Measurements from ENCODE around the gene TESK1. TPM values are rescaled to one million over a fixed set of nuclear protein-coding genes. Genes with fewer than 3 reads are reported as not detected.
A peak's percentile ranks its signal among the peaks of the same experiment; 100 is the strongest.
"Not testable (repeated sequence)": the region's sequence is repeated elsewhere in the genome, so short reads cannot be mapped to it uniquely, and the experiment has no call there.

Gene TESK1
- total and polyA plus RNA-seq, 2 donors (not counting 1 experiment from before 2014, with no cell fraction given) = 43.8 to 94.1 TPM

- peaks cover 0 to 3% (median 0%) of the 10 kb centered on the region in 3 donors for H3K9me3 ChIP-seq (ENCODE audit: control extremely low read depth in 1 of 3, control insufficient read depth in 2 of 3, insufficient read depth in 1 of 3, low read length in 2 of 3)
- Mint-ChIP-seq H3K4me1 (peaks cover 86% of the 10 kb centered on the region), H3K27ac (peak overlapping the region; percentile 88), H3K27me3 (no peaks in the 10 kb centered on the region), H3K4me3 (peak overlapping the region; percentile 51), H3K9me3 (ENCODE audit: insufficient read depth) (no peaks in the 10 kb centered on the region)
- POLR2A ChIA-PET = interaction anchor here (0.8 to 2.1 kb wide), 4 partner anchors 17 to 117 kb away, joined by 4 to 15 read pairs (median 5); partner anchors contain the start of genes CCDC107, CD72 and RMRP
- H3K27me3 ChIP-seq (replicated peaks in 1 of 4; ENCODE audit: control extremely low read depth in 1 of 4, control insufficient read depth in 3 of 4, insufficient read depth in 4 of 4, low read length in 3 of 4) = no peaks in the 10 kb centered on the region
- CTCF ChIA-PET = interaction anchor here (0.6 to 15.0 kb wide), 8 partner anchors 8 to 105 kb away, joined by 3 to 357 read pairs (median 5); partner anchors contain the start of genes CCDC107, CD72, RMRP and SIT1
- no peaks in the 10 kb centered on the region for H4K20me1 ChIP-seq (ENCODE audit: control insufficient read depth, insufficient read depth, low read length, poor library complexity, severe bottlenecking)
- DNase-seq = no peak
- H3K79me2 ChIP-seq (ENCODE audit: control insufficient read depth, insufficient read depth, low read length) = peaks cover 46% of the 10 kb centered on the region
- peak overlapping the region; percentile 88 to 95 for H3K27ac ChIP-seq (ENCODE audit: low read length in 2 of 2)
- intact Hi-C loops (cut with micrococcal nuclease) = no loop called here
- TF ChIP-seq CTCF (IDR thresholded peaks at IDR 0.05) = no peak
- TF ChIP-seq EZH2 (IDR thresholded peaks at IDR 0.05; ENCODE audit: borderline replicate concordance, insufficient read depth, low read depth, low read length, poor library complexity, severe bottlenecking) = no peak
- no peak for ATAC-seq (ENCODE audit: low read depth)
- no peak overlapping the region for H3K9ac ChIP-seq (ENCODE audit: low read length)
- no peak overlapping the region for H2AFZ ChIP-seq (ENCODE audit: insufficient read depth, low read depth, low read length, poor library complexity, severe bottlenecking)
- H3K4me1 ChIP-seq (ENCODE audit: control insufficient read depth in 2 of 2, insufficient read depth in 2 of 2, low read length in 2 of 2) = peaks cover 89 to 98% of the 10 kb centered on the region in 2 donors
- WGBS (ENCODE audit: insufficient coverage) = no CpG with 5 or more reads among the region's 1 CpG
- H3K4me3 ChIP-seq (ENCODE audit: control extremely low read depth in 1 of 5, extremely low read depth in 1 of 5, insufficient read depth in 1 of 5, low read depth in 2 of 5, low read length in 4 of 5) = no peak overlapping the region
- peak overlapping the region; percentile 35 for H3K4me2 ChIP-seq (replicated peaks; ENCODE audit: low read depth, low read length, poor library complexity, severe bottlenecking)
- peaks cover 0 to 12% of the 10 kb centered on the region in 2 experiments for H3K36me3 ChIP-seq (replicated peaks in 1 of 2; ENCODE audit: control extremely low read depth in 1 of 2, control insufficient read depth in 1 of 2, extremely low read depth in 1 of 2, insufficient read depth in 2 of 2, low read length in 1 of 2)
These were observed 34.6 kb downstream of the TESK1 start for GRCh38 chr9:35639631-35640030.

- H3K27me3 Mint-ChIP-seq; H3K9me3 ChIP-seq (ENCODE audit: control extremely low read depth in 1 of 3, control insufficient read depth in 2 of 3, insufficient read depth in 1 of 3, low read length in 2 of 3); H3K9ac ChIP-seq (ENCODE audit: low read length); ATAC-seq (ENCODE audit: low read depth); DNase-seq; H4K20me1 ChIP-seq (ENCODE audit: control insufficient read depth, insufficient read depth, low read length, poor library complexity, severe bottlenecking); H2AFZ ChIP-seq (ENCODE audit: insufficient read depth, low read depth, low read length, poor library complexity, severe bottlenecking); H3K9me3 Mint-ChIP-seq (ENCODE audit: insufficient read depth); H3K4me3 ChIP-seq (ENCODE audit: control extremely low read depth in 1 of 5, extremely low read depth in 1 of 5, insufficient read depth in 1 of 5, low read depth in 2 of 5, low read length in 4 of 5); intact Hi-C loops (cut with micrococcal nuclease); H3K27me3 ChIP-seq (replicated peaks in 1 of 4; ENCODE audit: control extremely low read depth in 1 of 4, control insufficient read depth in 3 of 4, insufficient read depth in 4 of 4, low read length in 3 of 4): not testable (repeated sequence)
- Histone ChIP-seq H3K79me2 (ENCODE audit: control insufficient read depth, insufficient read depth, low read length) (peaks cover 51% of the 10 kb centered on the region), H3K4me2 (replicated peaks; ENCODE audit: low read depth, low read length, poor library complexity, severe bottlenecking) (peak overlapping the region; percentile 23), H3K36me3 (replicated peaks in 1 of 2; ENCODE audit: control extremely low read depth in 1 of 2, control insufficient read depth in 1 of 2, extremely low read depth in 1 of 2, insufficient read depth in 2 of 2, low read length in 1 of 2) (peaks cover 0 to 12% of the 10 kb centered on the region in 2 experiments), H3K27ac (ENCODE audit: low read length in 2 of 2) (peak overlapping the region in 1 of 2 donors; percentile 95), H3K4me1 (ENCODE audit: control insufficient read depth in 2 of 2, insufficient read depth in 2 of 2, low read length in 2 of 2) (peaks cover 89 to 98% of the 10 kb centered on the region in 2 donors)
- H3K27ac Mint-ChIP-seq = peak overlapping the region; percentile 64
- ChIA-PET POLR2A (interaction anchor here (0.7 kb wide), 1 partner anchor 13 kb away, joined by 4 read pairs; no protein-coding TSS in a partner anchor), CTCF (interaction anchor here (1.1 to 15.0 kb wide), 6 partner anchors 7 to 26 kb away, joined by 3 to 357 read pairs (median 5); partner anchors contain the start of genes CCDC107, CD72, RMRP and SIT1)
- H3K4me1 Mint-ChIP-seq = peaks cover 82% of the 10 kb centered on the region
- H3K4me3 Mint-ChIP-seq = peak overlapping the region; percentile 29
- WGBS (ENCODE audit: insufficient coverage) = over 99% methylated on average over 15 of the region's 15 CpGs
These were observed 35.4 kb downstream of the TESK1 start for GRCh38 chr9:35640431-35640830.

- H3K4me2 ChIP-seq (replicated peaks; ENCODE audit: low read depth, low read length, poor library complexity, severe bottlenecking); H4K20me1 ChIP-seq (ENCODE audit: control insufficient read depth, insufficient read depth, low read length, poor library complexity, severe bottlenecking); H3K9me3 Mint-ChIP-seq (ENCODE audit: insufficient read depth); H3K27me3 Mint-ChIP-seq; H3K9me3 ChIP-seq (ENCODE audit: control extremely low read depth in 1 of 3, control insufficient read depth in 2 of 3, insufficient read depth in 1 of 3, low read length in 2 of 3); ATAC-seq (ENCODE audit: low read depth); H3K9ac ChIP-seq (ENCODE audit: low read length); H3K27me3 ChIP-seq (replicated peaks in 1 of 4; ENCODE audit: control extremely low read depth in 1 of 4, control insufficient read depth in 3 of 4, insufficient read depth in 4 of 4, low read length in 3 of 4); intact Hi-C loops (cut with micrococcal nuclease); POLR2A ChIA-PET: not testable (repeated sequence)
- Histone ChIP-seq H3K27ac (ENCODE audit: low read length in 2 of 2) (peak overlapping the region; percentile 54 to 62), H3K79me2 (ENCODE audit: control insufficient read depth, insufficient read depth, low read length) (peaks cover 51% of the 10 kb centered on the region), H2AFZ (ENCODE audit: insufficient read depth, low read depth, low read length, poor library complexity, severe bottlenecking) (peak overlapping the region; percentile 16), H3K36me3 (replicated peaks in 1 of 2; ENCODE audit: control extremely low read depth in 1 of 2, control insufficient read depth in 1 of 2, extremely low read depth in 1 of 2, insufficient read depth in 2 of 2, low read length in 1 of 2) (peaks cover 0 to 12% of the 10 kb centered on the region in 2 experiments), H3K4me1 (ENCODE audit: control insufficient read depth in 2 of 2, insufficient read depth in 2 of 2, low read length in 2 of 2) (peaks cover 82 to 95% of the 10 kb centered on the region in 2 donors), H3K4me3 (ENCODE audit: control extremely low read depth in 1 of 5, extremely low read depth in 1 of 5, insufficient read depth in 1 of 5, low read depth in 2 of 5, low read length in 4 of 5) (peak overlapping the region in 1 of 5 experiments; percentile 24)
- peak overlapping the region; percentile 89 for H3K27ac Mint-ChIP-seq
- 83% methylated on average over 1 of the region's 3 CpGs for WGBS (ENCODE audit: insufficient coverage)
- peak overlapping the region; percentile 54 for H3K4me3 Mint-ChIP-seq
- DNase-seq = peak; percentile 27
- CTCF ChIA-PET = interaction anchor here (1.5 to 15.0 kb wide), 3 partner anchors 9 to 27 kb away, joined by 3 to 357 read pairs (median 6); partner anchors contain the start of genes CD72 and SIT1
- H3K4me1 Mint-ChIP-seq = peaks cover 80% of the 10 kb centered on the region
These were observed 36.4 kb downstream of the TESK1 start for GRCh38 chr9:35641478-35641877.

Measured in B cell (primary cell).